Transverse colon (tissue), 4 donors: ENCODE results near the gene MCFD2. TPM values are rescaled to one million over a fixed set of nuclear protein-coding genes. Genes with fewer than 3 reads are reported as not detected.

ENCODE experiments used
- DNase-seq: peaks from one replicate; pipeline ENCODE4 v3.0.0-alpha.2; 2019
- H3K27ac ChIP-seq, 4 donors: fragments of 200-600 bp; sonication (generic); 2 replicates each; pipeline ENCODE4 v1.5.1; 2016 to 2018; ENCODE audit warnings: inconsistent platforms in 4 of 4
- H3K27me3 ChIP-seq: fragments of 200-600 bp; sonication (generic); 2 replicates; pipeline ENCODE4 v1.5.1; 2017; ENCODE audit warnings: inconsistent platforms
- H3K36me3 ChIP-seq, 4 donors: fragments of 200-600 bp; sonication (generic); 2 replicates each; pipeline ENCODE4 v1.5.1; 2017 to 2019; ENCODE audit warnings: inconsistent platforms in 4 of 4
- H3K4me1 ChIP-seq, 4 donors: fragments of 200-600 bp; sonication (generic); 2 replicates each; pipeline ENCODE4 v1.5.1; 2017 to 2020; ENCODE audit warnings: inconsistent platforms in 4 of 4
- H3K4me3 ChIP-seq, 4 donors: fragments of 200-600 bp; sonication (generic); 1 replicate in 1 of 4; 2 replicates in 3 of 4; pipeline versions ENCODE4 v1.5.1 to v1.6.1; 2017 to 2019; ENCODE audit warnings: inconsistent platforms in 4 of 4
- H3K9me3 ChIP-seq, 2 donors: fragments of 200-600 bp; sonication (generic); 2 replicates each; pipeline ENCODE4 v1.5.1; 2017 to 2019; ENCODE audit warnings: inconsistent platforms in 2 of 2
- CTCF ChIP-seq, 5 experiments: fragments of 200-600 bp in 3 of 5; fragments of 450-650 bp in 2 of 5; sonication (generic) in 3 of 5; IDR thresholded peaks; 1 replicate in 2 of 5; 2 replicates in 3 of 5; pipeline ENCODE4 v1.5.1; 2016 to 2017; ENCODE audit warnings: antibody characterized with exemption in 5 of 5, inconsistent platforms in 3 of 5, mild to moderate bottlenecking in 2 of 5, moderate library complexity in 1 of 5
- EP300 ChIP-seq: sonication (generic); formaldehyde crosslinking; IDR thresholded peaks from one replicate; pipeline ENCODE4 v1.6.1; 2017; ENCODE audit warnings: antibody characterized with exemption, low read depth
- POLR2A ChIP-seq: fragments of 450-650 bp; IDR thresholded peaks from one replicate; pipeline ENCODE4 v1.6.1; 2016; ENCODE audit warnings: antibody characterized with exemption, mild to moderate bottlenecking, moderate library complexity
- POLR2AphosphoS5 ChIP-seq, 3 donors: sonication (generic); formaldehyde crosslinking; IDR thresholded peaks; one replicate each; pipeline ENCODE4 v1.6.1; 2016; ENCODE audit warnings: antibody characterized with exemption in 3 of 3
- WGBS, 2 donors: methylation state at CpG; one replicate each; pipeline ENCODE4 v1.1.5; 2018; ENCODE audit warnings: low coverage in 1 of 2; 5-methylcytosine and 5-hydroxymethylcytosine counted together
- in situ Hi-C, 4 donors: fragments of 200-750 bp; cut with MboI; loops; one replicate each; pipeline versions ENCODE4 v1.15.0 to v1.15.1; 2017; ENCODE audit warnings: low sequenced_read_pairs in 3 of 4, low pct_ligation_motif_present in 1 of 4, low pct_unique_long_range_greater_than_20kb in 1 of 4
- intact Hi-C: fragments of 100-400 bp; cut with DNase I; formaldehyde crosslinking; loops from one replicate; pipeline ENCODE4 v1.15.1; 2023; ENCODE audit warnings: low total_unique reads
- total RNA-seq, 4 donors: library from RNA; depleted of rRNA; stranded (reverse); fragments of >200 nt; gene quantifications; one replicate each; pipeline ENCODE4 v1.1.0, GENCODE V29; 2016

Gene MCFD2
- total RNA-seq, 4 donors from 2014 or later, result 14.5 to 40.1 (median 26.8) TPM

GRCh38 chr2:46898024-46898423, 17.6 kb downstream of the MCFD2 start:
- in situ Hi-C loops, result loop anchor here in 1 of 4 donors (10.0 kb wide), 1 partner anchor 263 kb away; no protein-coding TSS in a partner anchor
- no peak for DNase-seq
- no peak overlapping the region for H3K4me3 ChIP-seq
- H3K36me3 ChIP-seq, result no peaks in the 10 kb centered on the region
- H3K4me1 ChIP-seq, result no peaks in the 10 kb centered on the region
- H3K27me3 ChIP-seq, result no peaks in the 10 kb centered on the region
- H3K9me3 ChIP-seq, result no peaks in the 10 kb centered on the region
- 78 to 80% methylated on average over 5 of the region's 5 CpGs for WGBS, 2 donors
- H3K27ac ChIP-seq, result no peak overlapping the region
- intact Hi-C loops, result no loop called here
- TF ChIP-seq POLR2A (no peak), EP300 (no peak), POLR2AphosphoS5 (IDR thresholded peaks at IDR 0.05) (no peak), CTCF (IDR thresholded peaks at IDR 0.05) (no peak)

GRCh38 chr2:46893269-46893939, 22.2 kb downstream of the MCFD2 start:
- peaks cover 0 to 4% (median 0%) of the 10 kb centered on the region in 4 donors for H3K4me1 ChIP-seq
- in situ Hi-C loops (loop anchor here in 2 of 4 donors (5.0 to 10.0 kb wide), 2 partner anchors 246 to 259 kb away; no protein-coding TSS in a partner anchor), intact Hi-C loops (no loop called here)
- H3K36me3 ChIP-seq, result no peaks in the 10 kb centered on the region
- 58 to 63% methylated on average over 3 of the region's 3 CpGs for WGBS, 2 donors
- DNase-seq, result no peak
- no peaks in the 10 kb centered on the region for H3K9me3 ChIP-seq
- no peaks in the 10 kb centered on the region for H3K27me3 ChIP-seq
- no peak overlapping the region for H3K27ac ChIP-seq
- TF ChIP-seq POLR2A, result no peak
- TF ChIP-seq EP300, result no peak
- TF ChIP-seq CTCF (IDR thresholded peaks at IDR 0.05), result no peak
- TF ChIP-seq POLR2AphosphoS5 (IDR thresholded peaks at IDR 0.05), result no peak
- H3K4me3 ChIP-seq, result no peak overlapping the region

- intact Hi-C loops (no loop called here), in situ Hi-C loops (loop anchor here in 2 of 4 donors (5.0 to 10.0 kb wide), 2 partner anchors 245 to 257 kb away; no protein-coding TSS in a partner anchor)
- no peaks in the 10 kb centered on the region for H3K9me3 ChIP-seq
- H3K27me3 ChIP-seq, result no peaks in the 10 kb centered on the region
- TF ChIP-seq CTCF (IDR thresholded peaks at IDR 0.05), result no peak
- no peak for TF ChIP-seq EP300
- no peak for TF ChIP-seq POLR2A
- TF ChIP-seq POLR2AphosphoS5 (IDR thresholded peaks at IDR 0.05), result no peak
- no peak for DNase-seq
- H3K27ac ChIP-seq, result no peak overlapping the region
- peaks cover 0 to 4% (median 0%) of the 10 kb centered on the region in 4 donors for H3K4me1 ChIP-seq
- no peaks in the 10 kb centered on the region for H3K36me3 ChIP-seq
- WGBS, 2 donors, result 90% methylated on average over 8 of the region's 8 CpGs; no CpG with 5 or more reads in 1 of the 2 donors
- no peak overlapping the region for H3K4me3 ChIP-seq
Measured at GRCh38 chr2:46891956-46892553, 23.6 kb downstream of the MCFD2 start.

- no peak overlapping the region for H3K4me3 ChIP-seq
- 83 to 100% methylated on average over 3 to 10 of the region's 11 CpGs for WGBS, 2 donors
- no peaks in the 10 kb centered on the region for H3K36me3 ChIP-seq
- in situ Hi-C loops, result no loop called here
- DNase-seq, result no peak
- intact Hi-C loops, result no loop called here
- no peak for TF ChIP-seq EP300
- no peak for TF ChIP-seq POLR2A
- no peak for TF ChIP-seq POLR2AphosphoS5 (IDR thresholded peaks at IDR 0.05)
- TF ChIP-seq CTCF (IDR thresholded peaks at IDR 0.05), result no peak
- peaks cover 0 to 11% (median 0%) of the 10 kb centered on the region in 4 donors for H3K4me1 ChIP-seq
- H3K9me3 ChIP-seq, result no peaks in the 10 kb centered on the region
- no peaks in the 10 kb centered on the region for H3K27me3 ChIP-seq
- no peak overlapping the region for H3K27ac ChIP-seq
Measured at GRCh38 chr2:46888421-46888952, 27.1 kb downstream of the MCFD2 start.
